ENCODE measurements around the gene TMEM247.

Gene TMEM247

DNA sequence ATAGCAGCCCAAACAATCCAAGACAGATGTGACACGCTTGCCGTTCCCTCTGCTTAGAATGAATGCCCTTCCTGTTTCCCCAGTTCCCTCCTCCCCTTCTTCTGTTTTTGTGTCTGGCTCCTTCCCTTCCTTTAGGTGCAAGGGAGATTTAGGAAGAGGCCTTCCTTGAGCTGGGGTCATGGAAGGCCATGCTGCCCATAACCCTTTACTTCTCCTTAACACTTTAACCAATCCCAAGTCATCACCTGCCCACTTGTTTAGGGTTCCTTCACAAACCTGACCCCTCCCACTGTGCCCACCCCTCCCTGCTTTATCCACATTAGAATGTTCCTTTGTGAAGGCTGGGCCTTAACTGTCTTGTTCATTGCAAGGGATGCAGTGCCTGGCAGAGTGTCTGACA lies 24.9 kb downstream of the TMEM247 start:
- no peak overlapping the region for H3K4me3 ChIP-seq (ENCODE audit: low read depth in 1 of 2, low read length in 2 of 2)

DNA sequence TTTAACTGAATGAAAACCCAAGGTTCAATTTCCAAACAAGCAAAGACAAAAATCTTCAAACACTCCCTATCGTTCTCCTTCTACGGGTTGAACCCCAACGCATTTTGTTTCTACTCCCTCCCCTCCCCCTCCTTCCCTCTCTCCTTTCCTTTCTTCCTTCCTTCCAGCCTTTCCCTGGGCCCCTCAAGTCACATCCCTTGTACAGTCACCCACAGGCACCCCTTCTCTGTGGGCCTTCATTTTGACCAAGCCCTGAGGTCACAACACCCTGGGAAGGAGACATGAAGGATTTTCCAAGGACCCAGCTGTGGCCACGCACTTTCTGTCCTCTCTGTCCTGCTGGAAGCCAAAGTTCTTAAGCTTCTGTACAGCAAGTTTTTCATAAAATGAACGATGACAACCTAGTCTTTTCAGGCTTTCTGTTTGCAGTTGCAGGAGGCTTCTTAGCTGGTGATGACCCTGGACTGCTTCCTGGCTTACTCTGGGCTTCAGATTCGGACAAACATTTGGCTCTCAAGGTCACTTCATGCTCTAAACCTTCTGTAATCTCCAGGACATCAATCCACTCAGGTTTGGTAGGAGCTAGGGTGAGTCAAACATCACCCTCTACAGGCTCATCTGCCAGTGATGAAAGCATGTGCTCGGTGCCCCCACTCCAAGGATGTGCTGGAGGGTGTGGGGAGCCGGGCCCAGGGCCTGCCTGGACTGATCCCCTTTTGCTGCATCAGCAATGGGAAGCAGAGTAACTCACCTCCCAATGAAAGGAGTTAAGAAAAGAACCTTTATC lies 25.5 kb downstream of the TMEM247 start:
- Histone ChIP-seq H3K27me3 (ENCODE audit: low read depth, low read length) (no peaks in the 10 kb centered on the region), H3K9me3 (ENCODE audit: control insufficient read depth in 1 of 2, low read length in 2 of 2) (no peaks in the 10 kb centered on the region), H3K27ac (ENCODE audit: low read length) (no peak overlapping the region)

More for the DNA sequence above, 24.9 kb downstream of the TMEM247 start:
- Histone ChIP-seq H3K27me3 (ENCODE audit: low read depth, low read length) (no peaks in the 10 kb centered on the region), H3K4me1 (ENCODE audit: control insufficient read depth in 1 of 2, insufficient read depth in 2 of 2, low read length in 2 of 2) (no peaks in the 10 kb centered on the region), H3K27ac (ENCODE audit: low read length) (no peak overlapping the region), H3K9me3 (ENCODE audit: control insufficient read depth in 1 of 2, low read length in 2 of 2) (no peaks in the 10 kb centered on the region), H3K36me3 (ENCODE audit: control insufficient read depth in 1 of 2, insufficient read depth in 2 of 2, low read length in 2 of 2) (no peaks in the 10 kb centered on the region)

DNA sequence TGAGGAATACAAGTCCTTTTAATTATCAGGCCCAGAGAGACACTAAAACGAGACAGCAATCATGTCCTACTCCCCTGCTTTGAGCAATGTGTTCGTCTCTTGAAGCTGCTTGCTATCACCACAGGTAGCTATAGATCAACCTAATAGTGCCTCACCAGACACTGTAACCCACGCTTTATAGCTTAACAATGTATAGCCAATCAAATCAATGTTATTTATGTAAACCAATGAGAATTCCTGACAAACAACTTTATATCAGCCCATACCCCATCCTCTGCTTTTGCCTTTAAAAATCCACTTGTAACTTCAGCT lies 26.1 kb downstream of the TMEM247 start:
- Histone ChIP-seq H3K9me3 (ENCODE audit: control insufficient read depth in 1 of 2, low read length in 2 of 2) (no peaks in the 10 kb centered on the region), H3K4me3 (ENCODE audit: low read depth in 1 of 2, low read length in 2 of 2) (no peak overlapping the region), H3K27ac (ENCODE audit: low read length) (no peak overlapping the region), H3K27me3 (ENCODE audit: low read depth, low read length) (no peaks in the 10 kb centered on the region), H3K4me1 (ENCODE audit: control insufficient read depth in 1 of 2, insufficient read depth in 2 of 2, low read length in 2 of 2) (no peaks in the 10 kb centered on the region), H3K36me3 (ENCODE audit: control insufficient read depth in 1 of 2, insufficient read depth in 2 of 2, low read length in 2 of 2) (no peaks in the 10 kb centered on the region)

More for the DNA sequence above, 25.5 kb downstream of the TMEM247 start:
- H3K4me1 ChIP-seq (ENCODE audit: control insufficient read depth in 1 of 2, insufficient read depth in 2 of 2, low read length in 2 of 2): no peaks in the 10 kb centered on the region
- no peak overlapping the region for H3K4me3 ChIP-seq (ENCODE audit: low read depth in 1 of 2, low read length in 2 of 2)
- H3K36me3 ChIP-seq (ENCODE audit: control insufficient read depth in 1 of 2, insufficient read depth in 2 of 2, low read length in 2 of 2): no peaks in the 10 kb centered on the region

DNA sequence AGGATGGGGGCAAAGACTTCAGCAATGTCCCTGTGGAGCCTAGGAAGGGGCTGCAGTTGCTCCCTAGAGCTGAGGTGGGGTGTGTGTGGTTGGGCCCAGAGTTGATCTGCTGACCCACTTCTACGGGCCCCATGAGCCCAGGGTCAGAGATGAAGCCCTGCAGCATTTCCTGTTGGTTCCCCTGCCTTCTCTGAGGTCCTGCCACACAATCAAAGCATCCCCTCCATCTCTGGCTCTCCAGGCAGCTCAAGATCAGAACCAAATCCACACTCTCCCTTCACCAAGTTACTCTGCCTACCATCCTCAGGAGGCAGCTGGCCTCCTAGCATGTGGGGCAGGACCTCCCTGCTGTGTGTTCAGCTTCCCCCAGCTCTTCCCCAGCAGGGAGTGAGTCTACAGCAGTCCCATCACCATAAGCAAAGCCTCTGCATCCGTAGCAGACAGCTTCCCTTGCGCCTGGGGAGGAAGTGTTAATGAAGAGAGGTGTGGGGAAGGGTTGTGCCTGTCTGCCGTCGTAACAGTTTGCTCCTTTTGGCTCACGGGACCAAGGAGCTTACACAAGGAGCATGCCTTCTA lies 26.9 kb downstream of the TMEM247 start:
- Histone ChIP-seq H3K27ac (ENCODE audit: low read length) (no peak overlapping the region), H3K9me3 (ENCODE audit: control insufficient read depth in 1 of 2, low read length in 2 of 2) (no peaks in the 10 kb centered on the region), H3K4me1 (ENCODE audit: control insufficient read depth in 1 of 2, insufficient read depth in 2 of 2, low read length in 2 of 2) (no peaks in the 10 kb centered on the region), H3K27me3 (ENCODE audit: low read depth, low read length) (no peaks in the 10 kb centered on the region), H3K4me3 (ENCODE audit: low read depth in 1 of 2, low read length in 2 of 2) (no peak overlapping the region), H3K36me3 (ENCODE audit: control insufficient read depth in 1 of 2, insufficient read depth in 2 of 2, low read length in 2 of 2) (no peaks in the 10 kb centered on the region)

DNA sequence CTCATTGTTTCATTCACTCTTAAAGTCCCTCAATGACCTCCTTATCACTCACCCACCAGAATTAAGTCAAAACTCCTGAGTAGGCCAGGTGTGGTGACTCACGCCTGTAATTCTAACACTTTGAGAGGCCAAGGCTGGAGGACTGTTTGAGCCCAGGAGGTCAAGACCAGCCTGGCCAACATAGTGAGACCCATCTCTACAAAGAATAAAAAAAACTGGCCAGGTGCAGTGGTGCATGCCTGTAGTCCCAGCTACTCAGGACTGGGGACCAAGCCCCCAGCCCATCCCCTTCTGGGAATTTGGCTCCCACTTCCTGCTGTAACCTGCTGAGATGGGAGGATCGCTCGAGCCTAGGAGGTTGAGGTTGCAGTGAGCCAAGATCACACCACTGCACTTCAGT lies 28.9 kb downstream of the TMEM247 start:
- Histone ChIP-seq H3K36me3 (ENCODE audit: control insufficient read depth in 1 of 2, insufficient read depth in 2 of 2, low read length in 2 of 2) (no peaks in the 10 kb centered on the region), H3K27ac (ENCODE audit: low read length) (no peak overlapping the region), H3K27me3 (ENCODE audit: low read depth, low read length) (no peaks in the 10 kb centered on the region)

DNA sequence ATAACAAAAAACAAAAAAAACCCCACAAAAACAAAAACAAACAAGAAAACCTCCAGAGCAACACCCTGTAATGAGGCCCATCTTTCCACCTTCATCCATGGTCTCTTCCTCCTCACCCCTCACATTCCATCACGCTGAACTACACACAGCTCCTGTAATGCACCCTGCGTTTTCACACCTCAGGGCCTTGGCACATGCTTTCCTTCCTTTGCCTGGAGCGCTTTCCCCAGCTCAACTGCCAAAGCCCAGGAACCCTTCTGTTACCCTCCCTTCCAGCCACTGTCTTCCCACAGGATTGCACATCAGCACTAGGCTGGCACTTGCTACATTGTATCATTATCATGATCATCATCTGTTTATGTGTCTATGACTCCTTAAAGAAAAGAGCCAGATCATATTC lies 29.4 kb downstream of the TMEM247 start:
- Histone ChIP-seq H3K4me3 (ENCODE audit: low read depth in 1 of 2, low read length in 2 of 2) (no peak overlapping the region), H3K27me3 (ENCODE audit: low read depth, low read length) (no peaks in the 10 kb centered on the region), H3K36me3 (ENCODE audit: control insufficient read depth in 1 of 2, insufficient read depth in 2 of 2, low read length in 2 of 2) (no peaks in the 10 kb centered on the region), H3K4me1 (ENCODE audit: control insufficient read depth in 1 of 2, insufficient read depth in 2 of 2, low read length in 2 of 2) (no peaks in the 10 kb centered on the region), H3K27ac (ENCODE audit: low read length) (no peak overlapping the region), H3K9me3 (ENCODE audit: control insufficient read depth in 1 of 2, low read length in 2 of 2) (no peaks in the 10 kb centered on the region)

More for the DNA sequence above, 28.9 kb downstream of the TMEM247 start:
- Histone ChIP-seq H3K9me3 (ENCODE audit: control insufficient read depth in 1 of 2, low read length in 2 of 2) (no peaks in the 10 kb centered on the region), H3K4me3 (ENCODE audit: low read depth in 1 of 2, low read length in 2 of 2) (no peak overlapping the region), H3K4me1 (ENCODE audit: control insufficient read depth in 1 of 2, insufficient read depth in 2 of 2, low read length in 2 of 2) (no peaks in the 10 kb centered on the region)

DNA sequence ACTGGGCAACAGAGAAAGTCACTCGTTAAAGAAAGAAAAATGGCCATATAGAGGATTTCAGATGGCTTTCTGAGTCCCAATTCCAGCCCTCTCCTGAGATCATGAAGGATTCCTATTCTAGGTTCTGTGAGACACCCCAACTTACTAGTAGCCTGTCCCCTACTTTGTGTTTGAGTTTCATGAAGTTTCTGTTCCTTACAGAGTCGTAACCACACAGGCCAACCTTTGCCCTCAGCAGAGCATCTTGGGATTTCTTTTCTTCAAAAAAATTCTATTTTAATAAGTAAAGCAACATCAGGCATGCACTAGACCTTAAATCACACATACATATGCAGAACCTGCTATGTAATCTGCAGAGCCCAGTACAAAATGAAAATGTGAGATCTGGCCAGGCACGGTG lies 30.4 kb downstream of the TMEM247 start:
- Histone ChIP-seq H3K4me1 (ENCODE audit: control insufficient read depth in 1 of 2, insufficient read depth in 2 of 2, low read length in 2 of 2) (no peaks in the 10 kb centered on the region), H3K27me3 (ENCODE audit: low read depth, low read length) (no peaks in the 10 kb centered on the region), H3K27ac (ENCODE audit: low read length) (no peak overlapping the region), H3K9me3 (ENCODE audit: control insufficient read depth in 1 of 2, low read length in 2 of 2) (peaks cover 0 to 4% of the 10 kb centered on the region in 2 donors), H3K4me3 (ENCODE audit: low read depth in 1 of 2, low read length in 2 of 2) (no peak overlapping the region), H3K36me3 (ENCODE audit: control insufficient read depth in 1 of 2, insufficient read depth in 2 of 2, low read length in 2 of 2) (no peaks in the 10 kb centered on the region)

DNA sequence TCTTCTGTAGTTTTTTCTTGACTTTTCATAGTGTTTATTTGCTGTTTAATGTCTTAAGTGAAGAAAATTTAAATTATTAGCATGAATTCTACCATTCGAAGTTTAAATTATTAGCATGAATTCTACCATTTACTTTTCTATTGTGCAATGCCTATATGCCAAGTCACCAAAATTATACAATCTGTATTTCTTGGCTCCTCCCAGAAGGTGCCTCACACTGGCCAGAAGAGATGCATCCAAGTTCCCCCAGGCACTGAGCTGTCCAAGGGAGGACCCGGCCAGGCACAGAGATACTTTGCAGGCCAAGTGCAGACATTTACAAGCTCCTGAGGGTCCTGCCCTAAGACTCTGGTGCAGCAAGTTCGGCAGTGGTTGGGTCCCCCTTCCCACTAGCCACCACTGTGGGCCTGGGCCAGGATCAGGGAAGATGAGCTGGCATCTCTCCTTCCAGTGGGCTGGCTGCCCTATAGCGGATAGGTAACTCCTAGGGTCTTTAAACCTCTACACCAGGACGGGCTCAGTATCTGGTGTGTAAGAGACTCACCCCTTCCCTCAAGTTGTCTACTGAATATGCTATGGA lies 31.3 kb downstream of the TMEM247 start:
- no peaks in the 10 kb centered on the region for H3K27me3 ChIP-seq (ENCODE audit: low read depth, low read length)
- H3K4me1 ChIP-seq (ENCODE audit: control insufficient read depth in 1 of 2, insufficient read depth in 2 of 2, low read length in 2 of 2): no peaks in the 10 kb centered on the region
- H3K36me3 ChIP-seq (ENCODE audit: control insufficient read depth in 1 of 2, insufficient read depth in 2 of 2, low read length in 2 of 2): no peaks in the 10 kb centered on the region
- H3K27ac ChIP-seq (ENCODE audit: low read length): no peak overlapping the region
- H3K4me3 ChIP-seq (ENCODE audit: low read depth in 1 of 2, low read length in 2 of 2): no peak overlapping the region
- peaks cover 0 to 6% of the 10 kb centered on the region in 2 donors for H3K9me3 ChIP-seq (ENCODE audit: control insufficient read depth in 1 of 2, low read length in 2 of 2)

DNA sequence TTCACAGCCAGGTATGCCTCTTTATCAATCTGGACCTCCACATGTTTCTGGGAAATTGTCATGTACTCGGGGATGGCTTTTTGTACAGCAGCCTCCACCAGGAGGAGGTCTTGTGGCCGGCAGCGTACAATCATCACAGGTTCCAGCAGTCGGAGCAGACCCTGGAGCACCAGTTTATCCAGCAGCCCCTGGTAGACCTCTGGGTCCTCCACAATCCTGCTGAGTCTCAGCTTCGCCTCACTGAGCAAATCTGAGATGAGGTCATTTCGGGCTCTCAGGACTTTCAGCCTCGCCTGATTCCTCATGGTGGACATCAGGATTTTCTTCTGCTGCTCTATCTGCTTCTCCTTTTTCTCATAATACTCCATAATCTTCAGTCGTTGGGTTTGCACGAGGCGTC lies 32.8 kb downstream of the TMEM247 start:
- Histone ChIP-seq H3K27me3 (ENCODE audit: low read depth, low read length) (no peaks in the 10 kb centered on the region), H3K9me3 (ENCODE audit: control insufficient read depth in 1 of 2, low read length in 2 of 2) (peaks cover 0 to 12% of the 10 kb centered on the region in 2 donors)

DNA sequence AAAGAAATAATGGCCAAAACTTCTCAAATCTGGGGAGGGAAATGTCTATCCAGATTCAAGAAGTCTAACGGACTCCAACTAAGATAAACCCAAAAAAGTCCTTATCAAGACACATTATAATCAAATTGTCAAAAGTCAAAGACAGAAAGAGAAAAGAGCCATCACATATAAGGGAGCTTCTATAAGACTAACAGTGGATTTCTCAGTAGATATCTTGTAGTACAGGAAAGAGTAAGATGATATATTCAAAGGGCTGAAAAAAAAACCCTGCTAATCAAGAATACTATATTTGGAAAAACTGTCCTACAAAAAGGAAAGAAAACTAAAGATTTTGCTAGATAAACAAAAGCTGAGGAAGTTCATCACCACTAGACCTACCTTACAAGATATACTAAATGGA lies 35.4 kb downstream of the TMEM247 start:
- Histone ChIP-seq H3K9me3 (ENCODE audit: control insufficient read depth in 1 of 2, low read length in 2 of 2) (peaks cover 0 to 12% of the 10 kb centered on the region in 2 donors), H3K4me3 (ENCODE audit: low read depth in 1 of 2, low read length in 2 of 2) (no peak overlapping the region), H3K27me3 (ENCODE audit: low read depth, low read length) (no peaks in the 10 kb centered on the region), H3K36me3 (ENCODE audit: control insufficient read depth in 1 of 2, insufficient read depth in 2 of 2, low read length in 2 of 2) (no peaks in the 10 kb centered on the region), H3K4me1 (ENCODE audit: control insufficient read depth in 1 of 2, insufficient read depth in 2 of 2, low read length in 2 of 2) (no peaks in the 10 kb centered on the region), H3K27ac (ENCODE audit: low read length) (no peak overlapping the region)

More for the DNA sequence above, 32.8 kb downstream of the TMEM247 start:
- H3K27ac ChIP-seq (ENCODE audit: low read length): no peak overlapping the region
- no peaks in the 10 kb centered on the region for H3K4me1 ChIP-seq (ENCODE audit: control insufficient read depth in 1 of 2, insufficient read depth in 2 of 2, low read length in 2 of 2)
- H3K36me3 ChIP-seq (ENCODE audit: control insufficient read depth in 1 of 2, insufficient read depth in 2 of 2, low read length in 2 of 2): no peaks in the 10 kb centered on the region
- H3K4me3 ChIP-seq (ENCODE audit: low read depth in 1 of 2, low read length in 2 of 2): no peak overlapping the region

DNA sequence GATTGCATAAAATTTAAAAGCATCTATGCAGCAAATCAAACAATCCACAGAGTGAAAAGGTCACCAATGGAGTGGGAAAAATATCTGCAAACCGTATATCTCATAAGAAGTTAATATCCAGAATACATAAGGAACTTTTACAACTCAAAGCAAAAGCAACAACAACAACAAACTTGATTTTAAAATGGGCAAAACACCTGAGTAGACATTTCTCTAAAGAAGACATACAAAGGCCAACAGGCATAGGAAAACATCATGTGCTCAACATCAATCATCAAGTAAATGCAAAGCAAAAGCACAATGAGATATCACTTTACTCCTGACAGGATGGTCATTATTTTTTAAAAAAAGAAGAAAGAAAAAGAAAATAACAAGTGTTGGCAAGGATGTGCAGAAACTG lies 38.1 kb downstream of the TMEM247 start:
- Histone ChIP-seq H3K36me3 (ENCODE audit: control insufficient read depth in 1 of 2, insufficient read depth in 2 of 2, low read length in 2 of 2) (no peaks in the 10 kb centered on the region), H3K9me3 (ENCODE audit: control insufficient read depth in 1 of 2, low read length in 2 of 2) (peaks cover 0 to 12% of the 10 kb centered on the region in 2 donors), H3K4me3 (ENCODE audit: low read depth in 1 of 2, low read length in 2 of 2) (no peak overlapping the region), H3K4me1 (ENCODE audit: control insufficient read depth in 1 of 2, insufficient read depth in 2 of 2, low read length in 2 of 2) (no peaks in the 10 kb centered on the region), H3K27ac (ENCODE audit: low read length) (no peak overlapping the region), H3K27me3 (ENCODE audit: low read depth, low read length) (no peaks in the 10 kb centered on the region)

Measured in muscle layer of duodenum (tissue), 2 donors.